GM18517 (cell line): ENCODE measurements around the gene RPS21.

Experiments used
- ATAC-seq: cut with Tn5 transposase; IDR thresholded peaks from one replicate; pipeline ENCODE4 v1.9.1; 2021; ENCODE audit warnings: mild to moderate bottlenecking, moderate library complexity; ENCODE audit not compliant: unreplicated experiment

Gene RPS21

DNA sequence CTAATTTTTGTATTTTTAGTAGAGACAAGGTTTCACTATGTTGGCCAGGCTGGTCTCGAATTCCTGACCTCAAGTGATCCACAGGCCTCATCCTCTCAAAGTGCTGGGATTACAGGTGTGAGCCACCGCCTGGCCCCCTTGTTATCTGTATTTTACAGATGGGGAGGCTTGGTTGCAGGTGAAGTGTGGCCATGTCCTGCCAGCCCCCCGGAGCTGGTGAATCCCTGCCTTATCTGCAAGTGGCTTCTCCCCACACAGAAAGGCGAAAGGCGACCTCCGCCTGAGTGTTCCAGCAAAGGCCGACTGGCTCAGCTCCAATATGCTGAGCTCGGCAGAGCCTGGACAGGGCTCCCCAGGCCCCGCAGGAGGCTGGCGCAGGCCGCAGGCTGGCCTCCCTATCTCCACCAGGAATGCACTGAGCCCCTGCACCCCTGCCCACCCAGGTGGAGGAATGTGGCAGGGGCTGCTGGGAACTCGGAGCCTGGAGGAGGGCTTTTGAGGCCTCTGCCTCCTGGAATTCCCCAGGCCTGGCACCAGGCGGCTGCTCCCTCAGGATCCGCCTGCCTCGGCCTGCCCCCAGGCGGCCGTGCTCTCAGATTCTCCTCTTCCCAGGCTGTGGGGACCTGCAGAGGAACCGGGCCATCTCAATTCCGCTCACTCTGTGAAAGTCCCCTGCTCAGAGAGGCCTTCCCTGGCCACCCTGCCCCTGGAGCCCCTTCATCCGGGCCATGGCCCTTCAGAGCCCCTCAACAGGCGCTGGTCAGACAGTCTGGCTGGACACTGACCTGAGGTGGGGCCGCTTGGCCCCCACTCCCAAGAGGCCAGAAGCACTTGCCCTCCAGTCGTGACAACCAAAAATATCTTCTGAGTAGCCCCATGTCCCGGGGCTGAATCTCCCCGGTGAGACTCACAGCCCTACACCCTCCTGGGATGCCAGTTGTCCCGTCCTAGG, 10.5 kb upstream of the RPS21 start:
- no peak for ATAC-seq

GRCh38 chr20:62377064-62377461, 9.8 kb upstream of the RPS21 start:
- no peak for ATAC-seq

DNA sequence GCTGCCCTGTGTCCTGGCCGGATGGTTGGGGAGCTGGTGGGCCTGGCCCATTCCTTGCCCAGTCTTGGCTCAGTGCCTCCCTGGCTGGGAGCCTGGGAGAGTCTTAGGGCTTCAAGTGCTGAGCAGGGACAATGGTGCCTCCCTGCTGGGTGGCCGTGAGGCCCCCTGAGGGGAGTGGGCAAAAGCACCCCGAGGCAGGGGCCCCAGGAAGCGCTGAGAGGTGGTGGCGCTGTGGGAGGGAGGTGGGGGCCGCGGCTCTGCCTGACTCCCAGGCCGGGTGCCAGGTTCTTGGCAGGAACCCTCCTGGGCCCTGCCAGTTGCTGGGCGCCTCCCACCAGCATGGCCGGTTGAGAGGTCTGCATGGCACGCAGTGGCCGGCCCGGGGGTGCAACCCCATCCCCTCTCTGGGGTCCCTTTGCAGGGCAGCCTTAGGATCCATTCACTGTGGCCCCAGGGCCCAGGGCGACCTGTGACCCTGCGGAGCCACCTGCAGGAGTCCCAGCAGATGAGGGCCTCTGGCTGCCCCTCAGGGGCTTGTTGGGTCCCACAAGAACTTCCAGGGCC, 9.2 kb upstream of the RPS21 start:
- ATAC-seq: no peak

GRCh38 chr20:62378215-62378614, 8.7 kb upstream of the RPS21 start:
- ATAC-seq: no peak

- ATAC-seq: no peak
Measured at GRCh38 chr20:62381202-62381797, 5.6 kb upstream of the RPS21 start.

GRCh38 chr20:62381842-62382241, 5.1 kb upstream of the RPS21 start:
- ATAC-seq: no peak

DNA sequence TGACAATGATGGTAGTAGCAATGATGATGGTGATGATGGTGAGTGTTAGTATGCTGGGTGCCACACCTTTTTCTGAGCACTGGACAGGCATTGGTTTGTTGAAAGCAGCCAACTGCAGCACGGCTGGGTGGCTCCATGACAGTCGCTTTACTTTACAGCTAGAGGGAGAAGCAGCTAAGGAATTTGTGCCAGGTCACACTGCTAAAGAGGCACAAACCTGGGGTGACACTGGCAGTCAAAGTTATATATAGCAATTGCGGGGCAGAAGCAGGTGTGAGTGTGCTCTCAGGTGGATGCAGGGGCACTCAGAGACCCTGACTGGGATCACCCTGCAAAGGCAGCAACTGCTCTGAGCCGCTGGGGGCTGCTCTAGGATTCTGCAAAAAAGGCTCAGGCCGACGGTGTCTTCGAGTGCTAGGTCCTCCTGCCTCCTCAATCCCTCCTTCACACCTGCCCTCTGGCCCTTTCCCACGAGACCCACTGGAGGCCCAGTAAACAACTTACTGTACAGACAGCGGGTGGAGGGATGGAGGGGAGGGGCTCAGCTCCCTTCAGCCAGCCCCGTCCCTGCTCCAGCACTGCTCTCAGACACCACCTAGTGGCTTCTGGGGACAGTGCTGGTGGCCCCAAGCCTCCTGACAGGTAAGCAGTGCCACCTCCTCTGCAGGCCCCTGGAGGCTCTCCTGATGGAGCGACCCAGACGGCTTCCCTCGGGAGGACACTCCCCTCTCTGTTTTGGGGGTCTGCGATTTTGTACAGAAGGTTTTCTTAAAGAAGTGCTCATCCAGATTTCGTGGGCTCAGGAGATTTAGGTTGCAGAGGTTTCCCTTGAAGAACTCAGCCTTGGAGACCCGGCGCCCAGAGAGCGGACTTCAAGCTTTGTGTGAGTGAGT, 4.4 kb upstream of the RPS21 start:
- no peak for ATAC-seq

GRCh38 chr20:62387219-62387913, 463 bp downstream of the RPS21 start:
- no peak for ATAC-seq

DNA sequence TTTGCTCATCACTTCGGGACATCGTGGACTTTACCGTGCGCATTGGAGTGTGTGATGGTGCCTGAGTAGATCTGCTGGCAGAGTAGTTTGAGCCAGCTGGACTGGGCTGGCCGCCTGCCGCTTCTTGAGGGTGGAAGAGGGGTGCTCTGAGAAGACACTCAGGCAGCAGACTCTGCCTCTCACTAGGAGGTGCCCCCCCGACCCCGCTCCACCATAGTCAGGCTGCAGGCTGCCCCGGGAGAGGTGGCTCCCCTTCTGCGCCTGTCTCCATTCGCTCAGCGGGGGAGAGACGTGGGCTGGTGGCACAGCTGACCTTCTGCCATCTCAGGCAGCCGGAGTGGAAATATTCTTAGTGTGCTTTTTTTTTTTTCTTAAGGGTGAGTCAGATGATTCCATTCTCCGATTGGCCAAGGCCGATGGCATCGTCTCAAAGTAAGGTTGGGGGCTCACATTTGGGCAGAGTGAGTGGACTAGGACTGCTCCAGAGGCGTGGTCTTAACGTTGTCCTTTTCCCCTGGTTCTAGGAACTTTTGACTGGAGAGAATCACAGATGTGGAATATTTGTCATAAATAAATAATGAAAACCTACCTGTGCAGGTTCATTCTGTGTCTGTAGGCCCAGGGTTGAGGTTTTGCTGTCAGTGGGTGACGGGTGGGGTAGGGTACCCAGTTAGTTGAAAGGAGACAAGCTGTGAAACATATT, 1.2 kb downstream of the RPS21 start:
- no peak for ATAC-seq

DNA sequence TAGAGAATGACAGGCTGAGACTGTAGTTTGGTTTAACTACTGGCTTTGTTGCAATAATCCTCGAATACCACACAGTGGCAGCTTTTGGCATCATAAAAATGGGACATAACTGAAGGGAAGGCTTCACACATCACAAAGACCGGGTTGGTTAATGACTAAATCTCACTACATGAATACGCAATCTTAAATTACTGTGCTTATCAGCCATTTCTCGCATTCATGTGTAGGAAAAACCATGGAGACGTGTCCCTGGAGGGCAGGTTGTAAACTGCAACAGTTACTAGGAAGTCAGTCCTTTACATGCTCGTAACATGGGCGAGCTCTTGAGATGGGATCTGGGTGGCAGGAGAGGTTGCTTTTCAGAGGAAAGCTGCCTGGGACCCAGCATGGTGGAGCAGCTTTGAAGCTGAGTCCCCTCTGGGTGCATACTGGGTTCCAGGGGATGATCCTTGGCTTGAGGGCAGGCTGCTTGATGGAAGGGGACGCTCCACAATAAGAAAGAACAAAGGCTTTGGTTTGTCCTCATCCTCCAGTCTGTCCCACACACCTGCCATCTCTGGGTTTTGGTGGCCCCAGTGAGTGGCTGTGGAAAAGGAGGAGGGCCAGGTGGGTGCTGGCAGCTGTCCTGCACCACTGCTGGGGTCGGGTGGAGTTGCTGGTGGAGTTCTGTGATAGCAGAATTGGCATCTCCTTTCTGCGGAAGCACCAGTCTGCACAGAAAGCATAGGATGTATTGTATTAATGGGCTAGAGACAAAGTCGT, 2.1 kb downstream of the RPS21 start:
- ATAC-seq: no peak

DNA sequence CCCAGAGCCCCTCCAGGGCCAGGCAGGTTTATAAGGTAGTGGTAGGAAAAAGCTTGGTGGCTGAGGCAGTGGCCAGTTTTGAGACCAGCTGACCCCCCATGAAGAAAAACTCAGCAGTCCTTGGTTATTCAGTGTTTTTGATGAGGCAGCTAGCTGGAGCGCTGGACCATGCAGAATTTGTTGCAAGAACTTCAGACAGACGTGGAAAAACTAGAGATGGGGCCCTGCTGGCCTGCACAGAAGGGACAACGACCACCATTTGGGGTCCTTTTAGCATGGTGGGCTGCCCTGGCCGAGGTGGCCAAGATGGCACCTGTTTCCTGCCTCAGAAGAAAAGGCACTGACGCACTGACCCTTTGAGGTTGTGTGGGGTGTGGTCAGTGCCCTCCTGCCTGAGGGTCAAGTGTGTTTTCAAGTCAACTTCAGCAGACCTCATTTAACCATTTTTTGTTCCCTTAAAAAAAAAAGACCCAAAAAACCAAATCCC, 2.7 kb downstream of the RPS21 start:
- ATAC-seq: no peak

- ATAC-seq: no peak
Measured at GRCh38 chr20:62390317-62391164, 3.6 kb downstream of the RPS21 start.

DNA sequence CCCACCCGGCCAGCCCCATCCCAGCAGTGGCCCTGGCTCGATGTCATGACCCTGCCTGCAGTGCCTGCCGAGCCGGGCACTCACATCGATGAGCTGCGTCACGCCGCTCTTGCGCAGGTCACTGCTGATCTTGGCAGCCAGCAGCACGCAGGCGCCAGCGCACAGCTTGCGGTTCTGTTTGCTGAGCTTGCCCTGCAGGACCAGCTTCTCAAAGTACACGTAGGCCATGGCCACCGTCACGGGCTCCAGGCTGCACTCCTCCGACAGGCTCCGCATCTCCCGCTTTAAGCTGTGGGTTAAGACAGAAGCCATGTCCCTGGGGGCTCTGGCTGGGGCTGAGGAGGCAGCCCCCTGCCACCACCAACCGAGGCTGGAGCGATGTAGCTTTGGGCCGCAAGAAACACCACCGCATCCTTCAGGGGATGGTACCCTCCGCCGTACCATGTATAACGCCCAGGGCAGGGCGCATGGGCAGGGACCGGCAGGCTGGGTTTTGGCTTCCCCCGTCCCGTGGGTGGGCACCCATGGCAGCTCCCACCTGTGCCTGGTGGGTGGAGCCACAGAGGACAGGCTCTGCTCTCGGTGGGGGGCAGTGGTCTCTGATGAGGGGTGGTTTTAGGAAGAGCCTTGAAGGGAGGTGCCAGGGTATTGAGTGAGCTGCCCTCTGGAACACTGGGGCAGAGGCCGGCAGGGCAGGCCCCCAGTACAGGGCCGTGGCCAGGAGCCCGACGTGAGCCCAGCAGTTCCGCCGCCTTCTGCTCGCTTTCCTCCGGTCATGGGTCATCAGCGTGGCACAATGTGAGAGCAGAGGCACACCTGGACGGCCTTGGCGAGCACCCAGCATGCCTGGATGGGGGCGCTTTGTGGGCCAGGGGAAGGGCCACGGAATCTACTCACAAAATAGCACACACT, 4.5 kb downstream of the RPS21 start:
- ATAC-seq: no peak

- no peak for ATAC-seq
Measured at GRCh38 chr20:62392077-62392418, 5.1 kb downstream of the RPS21 start.

DNA sequence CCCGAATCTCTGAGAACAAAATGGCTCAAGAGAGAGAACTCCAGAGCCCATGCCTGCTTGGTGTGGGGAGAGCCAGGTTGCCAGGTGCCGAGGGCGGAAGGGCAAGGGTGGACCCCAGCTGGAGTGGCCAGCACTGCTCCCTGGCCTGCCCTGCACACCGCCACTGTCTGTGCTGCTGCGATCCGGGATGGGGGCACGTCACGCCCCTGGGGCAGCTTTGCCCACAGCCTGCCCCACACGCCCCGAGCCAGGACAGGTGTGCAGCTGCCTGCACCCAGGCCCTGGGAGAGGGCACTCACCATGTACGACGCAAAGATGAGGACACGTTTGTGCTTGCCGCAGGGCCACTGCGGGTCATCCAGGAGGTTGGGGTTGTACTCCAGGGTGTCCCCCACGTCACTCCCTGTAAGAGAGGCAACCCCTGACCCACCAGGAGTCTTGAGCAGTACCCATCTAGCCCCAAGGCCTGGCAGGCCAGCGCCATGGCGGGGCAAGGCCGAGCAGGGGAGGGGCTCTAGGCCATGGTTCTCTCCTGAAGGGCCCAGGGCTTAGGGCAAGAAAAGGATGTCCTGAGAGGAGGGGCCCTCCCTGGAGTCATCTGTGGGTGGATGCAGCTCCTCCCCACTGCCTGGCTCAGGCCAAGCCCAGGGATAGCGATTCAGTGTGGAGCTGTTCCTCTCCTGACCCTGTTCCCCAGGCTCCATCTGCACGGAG, 5.9 kb downstream of the RPS21 start:
- ATAC-seq: no peak

DNA sequence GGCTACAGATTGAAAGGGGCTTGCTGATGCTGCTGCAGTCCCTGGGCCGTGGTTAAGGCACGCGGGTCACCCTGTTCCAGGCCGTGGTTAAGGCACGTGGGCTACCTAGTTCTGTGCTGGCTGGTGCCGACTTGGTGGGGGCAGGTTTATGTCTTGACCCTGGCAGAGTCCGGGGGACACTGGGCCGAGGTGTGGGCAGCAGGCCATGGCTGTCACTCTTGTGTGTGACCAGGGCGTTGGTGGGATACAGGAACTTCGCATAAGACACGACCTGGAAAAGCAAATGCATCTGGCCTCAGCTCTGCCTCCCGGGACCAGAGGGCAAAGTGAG, 6.4 kb downstream of the RPS21 start:
- no peak for ATAC-seq

DNA sequence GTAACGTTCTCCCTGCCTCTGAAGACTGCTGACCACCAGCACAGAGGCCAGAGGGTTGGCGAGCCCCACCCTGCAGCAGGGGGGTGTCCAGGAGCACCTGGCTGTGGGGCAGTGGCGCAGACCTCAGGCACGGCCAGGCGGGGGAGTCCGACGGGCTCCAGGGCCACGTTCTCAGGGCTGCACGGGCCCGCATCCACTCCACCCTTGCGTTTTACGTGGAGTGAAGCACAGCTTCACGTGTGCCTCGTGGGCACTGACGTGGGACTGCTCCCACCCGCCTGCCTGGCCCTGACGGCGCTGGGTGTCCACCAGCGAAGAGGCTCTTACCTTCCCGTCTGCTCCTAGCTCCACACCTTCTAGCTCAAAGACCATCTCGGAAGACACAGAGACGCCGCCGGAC, 6.9 kb downstream of the RPS21 start:
- no peak for ATAC-seq
